NCI-H460 (cell line): ENCODE results near the gene AK8. TPM values are rescaled to one million over a fixed set of nuclear protein-coding genes. Genes with fewer than 3 reads are reported as not detected.

ENCODE experiments used
- DNase-seq: peaks from one replicate; pipeline ENCODE4 v3.0.0-alpha.2; 2016; ENCODE audit warnings: low read depth; ENCODE audit errors: extremely low read depth
- total RNA-seq: library from RNA; depleted of rRNA; stranded (reverse); fragments of >200 nt; shearing (Covaris generic); gene quantifications from 2 replicates; pipeline ENCODE4 v1.2.3, GENCODE V29; 2014; rRNA removed

The AK8 gene
- total RNA-seq, 1 experiment from 2014 or later: 0.42 TPM

DNA sequence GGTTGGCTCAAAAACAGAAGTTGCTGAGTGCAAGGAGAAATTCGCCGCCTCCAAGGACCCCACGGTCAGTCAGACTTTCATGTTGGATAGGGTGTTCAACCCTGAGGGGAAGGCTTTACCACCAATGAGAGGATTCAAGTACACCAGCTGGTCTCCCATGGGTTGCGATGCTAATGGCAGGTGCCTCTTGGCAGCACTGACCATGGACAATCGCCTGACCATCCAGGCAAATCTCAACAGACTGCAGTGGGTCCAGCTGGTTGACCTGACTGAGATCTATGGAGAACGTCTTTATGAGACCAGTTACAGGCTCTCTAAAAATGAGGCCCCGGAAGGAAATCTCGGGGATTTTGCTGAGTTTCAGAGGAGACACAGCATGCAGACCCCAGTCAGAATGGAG lies 200.1 kb downstream of the AK8 start:
- DNase-seq: no peak

Other genes starting within 250 kb of the AK8 start
- gene DDX31, start 208.3 kb downstream of the AK8 start, total RNA-seq: 30.9 and 33.8 TPM in 2 replicates
- 18.3 and 20.0 TPM in 2 replicates for gene GTF3C4, start 207.8 kb downstream of the AK8 start, total RNA-seq
- gene SPACA9, start 614 bp upstream of the AK8 start, total RNA-seq: 5.5 and 7.9 TPM in 2 replicates
- gene TSC1, start 66.3 kb upstream of the AK8 start, total RNA-seq: 30.6 and 34.1 TPM in 2 replicates
- gene GFI1B, start 100.4 kb upstream of the AK8 start, total RNA-seq: not detected in 2 replicates
- 56.2 and 63.1 TPM in 2 replicates for gene GTF3C5, start 152.7 kb upstream of the AK8 start, total RNA-seq
- 0.26 and 0.35 TPM in 2 replicates for gene CEL, start 183.7 kb upstream of the AK8 start, total RNA-seq
- gene RALGDS, start 243.0 kb upstream of the AK8 start, total RNA-seq: 19.2 and 21.2 TPM in 2 replicates